ENCODE results near the gene PRRX1.

PRRX1 gene

DNA sequence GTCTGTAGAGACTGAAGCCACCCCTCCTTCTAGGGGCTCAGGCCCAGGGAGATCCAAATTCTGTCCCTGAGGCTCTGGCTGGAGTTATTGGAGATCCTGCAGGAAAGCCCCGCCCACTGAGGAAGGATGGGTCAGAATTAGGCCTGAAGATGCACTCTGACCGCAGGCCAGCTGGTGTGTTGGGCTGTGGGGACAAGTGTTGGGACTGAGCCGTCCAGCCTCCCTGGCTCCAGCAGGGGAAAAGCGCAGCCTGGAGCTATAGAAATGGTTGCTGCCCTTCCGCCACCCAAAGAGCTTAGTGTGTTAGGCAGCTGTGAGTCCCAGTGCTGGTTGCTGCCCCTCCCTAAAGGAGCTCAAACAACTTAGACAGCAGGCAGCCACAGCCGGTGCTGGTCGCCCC is 33.0 kb upstream of the PRRX1 start:
- H3K4me2 ChIP-seq (ENCODE audit: low read depth, low read length) = no peak overlapping the region
- no peaks in the 10 kb centered on the region for H3K27me3 ChIP-seq (replicated peaks; ENCODE audit: insufficient read depth, low read length)
- no peaks in the 10 kb centered on the region for H3K79me2 ChIP-seq (ENCODE audit: low read length)
- H2AFZ ChIP-seq (ENCODE audit: low read length) = no peak overlapping the region
- H3K9me3 ChIP-seq (replicated peaks; ENCODE audit: insufficient read depth, low read length) = no peaks in the 10 kb centered on the region
- no peaks in the 10 kb centered on the region for H3K36me3 ChIP-seq (replicated peaks; ENCODE audit: insufficient read depth, low read length)
- DNase-seq = no peak
- H3K27ac ChIP-seq (ENCODE audit: low read length) = no peak overlapping the region
- no peaks in the 10 kb centered on the region for H3K4me1 ChIP-seq (ENCODE audit: low read length)
- no peaks in the 10 kb centered on the region for H4K20me1 ChIP-seq (ENCODE audit: insufficient read depth, low read length)
- H3F3A ChIP-seq (ENCODE audit: insufficient read depth, low read length) = no peaks in the 10 kb centered on the region
- no peak overlapping the region for H3K4me3 ChIP-seq (ENCODE audit: low read length)
- TF ChIP-seq CTCF (IDR thresholded peaks at IDR 0.05; ENCODE audit: low read length) = no peak
- TF ChIP-seq EZH2phosphoT487 (IDR thresholded peaks at IDR 0.05; ENCODE audit: low read length) = no peak
- TF ChIP-seq EZH2 (optimal IDR thresholded peaks at IDR 0.05; ENCODE audit: low read depth, low read length) = no peak
- no peaks in the 10 kb centered on the region for H3K9me2 ChIP-seq (replicated peaks; ENCODE audit: insufficient read depth, low read length)
- no peak overlapping the region for H3K9ac ChIP-seq (ENCODE audit: low read length)

DNA sequence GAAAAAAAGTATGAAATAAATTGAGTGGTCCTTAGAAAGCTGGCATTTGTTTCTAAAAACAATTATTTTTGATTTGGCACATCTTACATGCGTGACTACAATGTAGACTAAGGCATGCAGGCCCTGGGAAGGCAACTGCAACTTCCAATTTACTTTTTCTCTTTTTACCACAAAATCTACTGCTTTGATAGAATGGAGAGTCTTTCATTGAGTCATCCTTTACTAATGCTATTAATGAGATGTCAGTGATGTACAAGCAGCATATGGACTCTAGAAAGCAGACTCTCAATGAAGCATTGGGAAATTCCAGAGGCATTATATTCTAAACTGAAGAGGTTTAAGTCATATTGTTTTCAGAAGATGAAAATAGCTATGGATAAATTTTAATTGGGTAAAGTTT is 29.6 kb upstream of the PRRX1 start:
- H2AFZ ChIP-seq (ENCODE audit: low read length) = no peak overlapping the region
- H3K27ac ChIP-seq (ENCODE audit: low read length) = no peak overlapping the region
- peak; percentile 2 for DNase-seq
- no peaks in the 10 kb centered on the region for H3K9me2 ChIP-seq (replicated peaks; ENCODE audit: insufficient read depth, low read length)
- H4K20me1 ChIP-seq (ENCODE audit: insufficient read depth, low read length) = no peaks in the 10 kb centered on the region
- no peaks in the 10 kb centered on the region for H3K36me3 ChIP-seq (replicated peaks; ENCODE audit: insufficient read depth, low read length)
- no peak overlapping the region for H3K4me2 ChIP-seq (ENCODE audit: low read depth, low read length)
- no peak overlapping the region for H3K9ac ChIP-seq (ENCODE audit: low read length)
- H3K79me2 ChIP-seq (ENCODE audit: low read length) = no peaks in the 10 kb centered on the region
- no peaks in the 10 kb centered on the region for H3K27me3 ChIP-seq (replicated peaks; ENCODE audit: insufficient read depth, low read length)
- no peaks in the 10 kb centered on the region for H3K4me1 ChIP-seq (ENCODE audit: low read length)
- TF ChIP-seq EZH2 (optimal IDR thresholded peaks at IDR 0.05; ENCODE audit: low read depth, low read length) (no peak), EZH2phosphoT487 (IDR thresholded peaks at IDR 0.05; ENCODE audit: low read length) (no peak)
- H3K9me3 ChIP-seq (replicated peaks; ENCODE audit: insufficient read depth, low read length) = no peaks in the 10 kb centered on the region
- no peak overlapping the region for H3K4me3 ChIP-seq (ENCODE audit: low read length)
- no peaks in the 10 kb centered on the region for H3F3A ChIP-seq (ENCODE audit: insufficient read depth, low read length)

GRCh38 chr1:170634824-170635410 is 29.0 kb upstream of the PRRX1 start:
- Histone ChIP-seq H3K4me1 (ENCODE audit: low read length) (no peaks in the 10 kb centered on the region), H3F3A (ENCODE audit: insufficient read depth, low read length) (no peaks in the 10 kb centered on the region), H3K4me2 (ENCODE audit: low read depth, low read length) (no peak overlapping the region), H3K27me3 (replicated peaks; ENCODE audit: insufficient read depth, low read length) (no peaks in the 10 kb centered on the region), H3K27ac (ENCODE audit: low read length) (no peak overlapping the region), H3K9ac (ENCODE audit: low read length) (no peak overlapping the region), H3K4me3 (ENCODE audit: low read length) (no peak overlapping the region), H3K36me3 (replicated peaks; ENCODE audit: insufficient read depth, low read length) (no peaks in the 10 kb centered on the region), H3K9me2 (replicated peaks; ENCODE audit: insufficient read depth, low read length) (no peaks in the 10 kb centered on the region), H2AFZ (ENCODE audit: low read length) (no peak overlapping the region), H4K20me1 (ENCODE audit: insufficient read depth, low read length) (no peaks in the 10 kb centered on the region), H3K9me3 (replicated peaks; ENCODE audit: insufficient read depth, low read length) (no peaks in the 10 kb centered on the region), H3K79me2 (ENCODE audit: low read length) (no peaks in the 10 kb centered on the region)
- TF ChIP-seq EZH2phosphoT487 (IDR thresholded peaks at IDR 0.05; ENCODE audit: low read length) = no peak
- no peak for TF ChIP-seq CTCF (IDR thresholded peaks at IDR 0.05; ENCODE audit: low read length)
- TF ChIP-seq EZH2 (optimal IDR thresholded peaks at IDR 0.05; ENCODE audit: low read depth, low read length) = no peak
- DNase-seq = no peak

- H3K27me3 ChIP-seq (replicated peaks; ENCODE audit: insufficient read depth, low read length) = no peaks in the 10 kb centered on the region
- H2AFZ ChIP-seq (ENCODE audit: low read length) = no peak overlapping the region
- peak; percentile 33 for DNase-seq
- no peaks in the 10 kb centered on the region for H4K20me1 ChIP-seq (ENCODE audit: insufficient read depth, low read length)
- no peaks in the 10 kb centered on the region for H3F3A ChIP-seq (ENCODE audit: insufficient read depth, low read length)
- H3K79me2 ChIP-seq (ENCODE audit: low read length) = no peaks in the 10 kb centered on the region
- no peak overlapping the region for H3K4me3 ChIP-seq (ENCODE audit: low read length)
- no peaks in the 10 kb centered on the region for H3K36me3 ChIP-seq (replicated peaks; ENCODE audit: insufficient read depth, low read length)
- H3K4me2 ChIP-seq (ENCODE audit: low read depth, low read length) = no peak overlapping the region
- no peak overlapping the region for H3K9ac ChIP-seq (ENCODE audit: low read length)
- no peak overlapping the region for H3K27ac ChIP-seq (ENCODE audit: low read length)
- H3K9me2 ChIP-seq (replicated peaks; ENCODE audit: insufficient read depth, low read length) = no peaks in the 10 kb centered on the region
- no peaks in the 10 kb centered on the region for H3K4me1 ChIP-seq (ENCODE audit: low read length)
- H3K9me3 ChIP-seq (replicated peaks; ENCODE audit: insufficient read depth, low read length) = no peaks in the 10 kb centered on the region
- TF ChIP-seq EZH2 (optimal IDR thresholded peaks at IDR 0.05; ENCODE audit: low read depth, low read length) (no peak), EZH2phosphoT487 (IDR thresholded peaks at IDR 0.05; ENCODE audit: low read length) (no peak), CTCF (IDR thresholded peaks at IDR 0.05; ENCODE audit: low read length) (no peak)
These were observed 23.4 kb upstream of the PRRX1 start for GRCh38 chr1:170640581-170640980.

All from MM.1S (cell line).